ENCODE data around the gene KCNJ18.
"Not testable (repeated sequence)": the region's sequence is repeated elsewhere in the genome, so short reads cannot be mapped to it uniquely, and the experiment has no call there.

The KCNJ18 gene

GRCh38 chr17:21737015-21737580 lies 44.8 kb downstream of the KCNJ18 start:
- not testable (repeated sequence) for DNase-seq

GRCh38 chr17:21738241-21738640 lies 45.9 kb downstream of the KCNJ18 start:
- DNase-seq, result not testable (repeated sequence)

GRCh38 chr17:21738877-21739474 lies 46.7 kb downstream of the KCNJ18 start:
- DNase-seq, result not testable (repeated sequence)

DNA sequence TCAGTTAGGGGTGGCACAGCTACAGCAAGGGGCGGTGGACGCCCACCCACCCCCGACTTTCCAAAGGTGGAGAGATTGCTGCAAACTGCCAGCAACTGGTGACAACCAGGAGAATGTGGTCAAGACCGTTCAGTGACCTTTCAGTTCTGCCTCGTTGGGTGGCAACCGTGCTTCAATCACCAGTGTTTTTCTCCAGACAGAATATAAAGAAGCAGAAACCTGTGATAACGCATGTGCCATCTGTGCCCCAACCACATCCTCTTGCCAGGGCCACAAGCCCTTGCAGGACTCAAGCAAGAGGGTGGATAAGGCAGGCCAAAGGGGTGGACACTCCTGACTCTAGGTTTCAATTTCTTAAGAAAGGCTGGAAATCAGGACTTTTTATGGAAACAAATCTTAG lies 47.2 kb downstream of the KCNJ18 start:
- DNase-seq, result not testable (repeated sequence)

DNA sequence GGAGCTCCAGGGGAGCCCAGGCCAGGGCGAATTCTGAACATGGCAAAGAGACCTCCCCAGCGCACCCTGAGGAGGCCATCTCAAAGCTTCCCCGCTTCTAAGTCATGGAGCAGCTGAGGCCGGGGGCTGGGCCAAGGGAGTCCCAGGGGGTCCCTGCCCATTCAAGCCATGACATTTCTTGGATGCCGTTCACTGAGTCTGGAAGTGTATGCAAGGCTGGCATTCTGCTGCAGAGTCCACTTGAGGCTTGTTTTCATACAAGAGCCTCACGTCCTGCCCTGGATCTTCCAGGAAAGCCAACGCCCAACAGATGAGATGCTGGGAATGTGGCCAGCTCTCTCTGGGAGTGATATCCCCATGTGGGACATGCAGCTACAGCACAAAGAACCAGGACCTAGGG lies 48.5 kb downstream of the KCNJ18 start:
- not testable (repeated sequence) for DNase-seq

GRCh38 chr17:21741520-21741919 lies 49.2 kb downstream of the KCNJ18 start:
- DNase-seq, result not testable (repeated sequence)

GRCh38 chr17:21742326-21742725 lies 50.0 kb downstream of the KCNJ18 start:
- DNase-seq, result no peak

DNA sequence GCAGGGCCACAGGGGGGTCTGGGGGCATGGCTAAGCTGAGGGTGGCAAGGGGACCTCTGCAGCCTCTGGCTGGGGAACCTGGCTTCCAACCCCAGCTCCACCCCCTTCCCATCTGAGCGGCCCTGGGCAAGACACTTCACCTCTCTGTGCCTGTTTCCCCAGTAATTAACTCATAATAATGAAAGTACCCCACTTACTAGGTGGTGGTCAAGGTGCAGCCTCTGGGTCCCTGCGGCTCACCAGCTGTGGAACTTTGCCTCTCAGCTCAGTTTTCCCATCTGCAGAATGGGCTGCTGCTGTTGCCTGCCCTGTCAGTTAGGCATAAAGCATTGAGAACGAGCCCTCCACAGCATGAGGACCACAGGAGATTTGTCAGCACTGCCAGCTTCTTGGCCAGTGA lies 51.8 kb downstream of the KCNJ18 start:
- DNase-seq, result not testable (repeated sequence)

GRCh38 chr17:21744621-21745020 lies 52.3 kb downstream of the KCNJ18 start:
- DNase-seq, result not testable (repeated sequence)

GRCh38 chr17:21745385-21746054 lies 53.2 kb downstream of the KCNJ18 start:
- not testable (repeated sequence) for DNase-seq

- not testable (repeated sequence) for DNase-seq
Observed at GRCh38 chr17:21746415-21746814, 54.1 kb downstream of the KCNJ18 start.

DNA sequence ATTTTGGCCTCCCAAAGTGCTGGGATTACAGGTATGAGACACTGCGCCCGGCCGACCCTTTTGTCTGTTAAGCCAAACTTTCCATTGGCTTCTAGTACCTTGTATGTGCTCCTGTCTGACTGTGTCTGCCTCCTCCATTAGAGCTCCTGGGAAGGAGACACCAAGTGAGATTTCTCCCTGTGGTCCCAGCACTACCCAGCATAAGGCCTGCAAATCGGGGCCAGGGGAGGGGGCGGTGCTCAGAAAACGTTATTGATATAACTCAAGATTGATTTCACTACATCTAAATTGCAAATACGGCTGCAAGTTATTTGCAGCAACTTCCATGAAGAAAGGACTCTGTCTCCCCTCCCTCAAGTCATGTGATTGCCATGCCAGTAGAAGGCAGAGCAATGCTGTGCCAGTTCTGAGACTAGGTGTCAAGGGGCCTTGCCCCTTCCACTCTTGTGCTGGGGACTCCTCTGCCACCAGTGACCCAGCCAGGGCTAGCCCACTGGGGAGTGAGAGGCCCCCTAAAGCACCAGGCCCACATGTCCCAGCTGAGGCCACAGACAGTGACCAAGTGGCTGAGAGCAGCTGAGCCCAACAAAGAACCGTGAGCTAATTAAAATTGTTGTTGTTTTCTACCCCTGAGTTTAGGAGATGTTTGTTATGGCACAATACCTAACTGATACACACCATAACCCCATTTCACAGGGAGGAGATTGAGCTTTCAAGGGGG lies 55.0 kb downstream of the KCNJ18 start:
- not testable (repeated sequence) for DNase-seq

GRCh38 chr17:21748686-21749085 lies 56.4 kb downstream of the KCNJ18 start:
- not testable (repeated sequence) for DNase-seq

DNA sequence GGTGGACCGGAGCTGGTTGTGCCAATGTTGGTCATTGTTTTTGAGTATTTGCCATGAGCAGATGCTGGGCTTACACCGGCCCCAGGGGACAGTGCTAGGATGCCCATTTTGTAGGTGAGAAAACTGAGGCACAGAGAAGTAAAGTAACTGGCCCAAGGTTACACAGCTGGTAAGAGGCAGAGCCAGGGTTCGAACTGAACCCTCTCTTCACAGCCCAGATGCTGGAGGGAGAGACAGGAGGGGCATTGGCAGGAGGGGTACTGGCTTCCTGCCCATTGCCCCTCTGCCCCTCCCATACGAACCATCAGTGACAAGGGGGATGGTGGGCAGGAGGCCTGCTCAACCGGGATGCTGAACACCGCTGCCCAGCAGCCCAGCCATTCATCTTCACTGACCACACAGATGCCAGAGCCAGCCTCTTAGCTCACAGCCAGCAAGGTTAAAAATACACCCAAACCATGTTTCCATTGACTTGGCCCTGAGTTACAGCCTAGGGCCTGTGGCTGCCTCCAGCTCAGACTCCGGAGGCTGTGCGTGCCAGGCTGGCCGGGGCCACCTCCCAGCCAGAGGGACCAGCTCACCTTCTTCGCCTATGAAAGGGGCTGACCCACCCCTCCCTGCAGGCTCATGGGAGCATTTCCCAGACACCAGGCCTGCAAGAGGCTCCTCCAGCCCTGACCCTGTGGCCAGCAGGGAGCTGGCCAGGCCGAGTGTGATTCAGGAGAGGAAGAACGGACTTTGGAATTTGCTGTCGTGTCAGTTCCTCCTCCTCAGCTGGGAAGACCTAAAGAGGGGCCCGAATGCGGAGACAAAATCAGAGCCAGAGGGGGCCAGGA lies 57.6 kb downstream of the KCNJ18 start:
- not testable (repeated sequence) for DNase-seq

DNA sequence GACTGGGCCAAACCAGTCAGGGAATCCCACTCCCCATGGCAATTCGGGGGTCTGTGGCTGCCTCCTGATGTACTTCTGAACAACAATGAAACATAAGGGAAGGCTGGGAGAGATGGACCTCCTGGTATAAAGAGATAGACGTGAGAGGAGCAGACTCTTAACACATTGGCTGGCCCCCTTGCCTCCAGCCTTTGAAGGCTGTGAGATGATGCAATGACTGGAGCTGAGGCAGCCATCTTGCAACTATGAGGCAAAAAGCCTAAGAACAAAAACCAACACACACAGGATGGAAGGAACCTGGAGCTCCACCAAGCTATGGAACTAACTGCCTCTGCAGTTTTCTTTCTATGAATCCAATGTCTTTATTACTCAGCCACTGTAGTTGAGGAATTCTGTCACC lies 58.8 kb downstream of the KCNJ18 start:
- not testable (repeated sequence) for DNase-seq

Data from SHP77 (cell line).